ENCODE results near the gene DCBLD1.

DCBLD1 gene

DNA sequence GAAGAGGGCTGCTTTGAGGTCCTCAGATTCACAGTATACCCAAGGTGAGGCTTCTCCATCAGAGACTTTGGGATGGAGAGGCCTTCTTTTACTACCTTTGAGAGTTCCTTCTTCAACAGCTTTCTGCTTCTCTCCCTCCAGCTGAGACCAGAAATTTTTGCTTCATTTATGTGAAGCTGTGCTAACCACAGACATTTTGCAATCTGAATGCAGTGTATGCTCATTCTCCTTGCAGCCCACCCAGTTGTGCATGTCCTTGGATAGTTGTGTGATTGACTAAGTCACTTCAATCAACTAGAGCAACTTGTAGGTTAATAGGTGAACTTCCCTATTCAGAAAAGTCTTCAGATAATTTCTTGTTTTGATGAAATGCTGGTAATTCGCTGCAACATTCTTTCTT, 20.1 kb downstream of the DCBLD1 start:
- no peak overlapping the region for H3K27ac ChIP-seq
- TF ChIP-seq, protein P1, sequence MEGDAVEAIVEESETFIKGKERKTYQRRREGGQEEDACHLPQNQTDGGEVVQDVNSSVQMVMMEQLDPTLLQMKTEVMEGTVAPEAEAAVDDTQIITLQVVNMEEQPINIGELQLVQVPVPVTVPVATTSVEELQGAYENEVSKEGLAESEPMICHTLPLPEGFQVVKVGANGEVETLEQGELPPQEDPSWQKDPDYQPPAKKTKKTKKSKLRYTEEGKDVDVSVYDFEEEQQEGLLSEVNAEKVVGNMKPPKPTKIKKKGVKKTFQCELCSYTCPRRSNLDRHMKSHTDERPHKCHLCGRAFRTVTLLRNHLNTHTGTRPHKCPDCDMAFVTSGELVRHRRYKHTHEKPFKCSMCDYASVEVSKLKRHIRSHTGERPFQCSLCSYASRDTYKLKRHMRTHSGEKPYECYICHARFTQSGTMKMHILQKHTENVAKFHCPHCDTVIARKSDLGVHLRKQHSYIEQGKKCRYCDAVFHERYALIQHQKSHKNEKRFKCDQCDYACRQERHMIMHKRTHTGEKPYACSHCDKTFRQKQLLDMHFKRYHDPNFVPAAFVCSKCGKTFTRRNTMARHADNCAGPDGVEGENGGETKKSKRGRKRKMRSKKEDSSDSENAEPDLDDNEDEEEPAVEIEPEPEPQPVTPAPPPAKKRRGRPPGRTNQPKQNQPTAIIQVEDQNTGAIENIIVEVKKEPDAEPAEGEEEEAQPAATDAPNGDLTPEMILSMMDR (conservative IDR thresholded peaks at IDR 0.05) = no peak
- TF ChIP-seq ZFX (IDR thresholded peaks at IDR 0.05) = no peak

DNA sequence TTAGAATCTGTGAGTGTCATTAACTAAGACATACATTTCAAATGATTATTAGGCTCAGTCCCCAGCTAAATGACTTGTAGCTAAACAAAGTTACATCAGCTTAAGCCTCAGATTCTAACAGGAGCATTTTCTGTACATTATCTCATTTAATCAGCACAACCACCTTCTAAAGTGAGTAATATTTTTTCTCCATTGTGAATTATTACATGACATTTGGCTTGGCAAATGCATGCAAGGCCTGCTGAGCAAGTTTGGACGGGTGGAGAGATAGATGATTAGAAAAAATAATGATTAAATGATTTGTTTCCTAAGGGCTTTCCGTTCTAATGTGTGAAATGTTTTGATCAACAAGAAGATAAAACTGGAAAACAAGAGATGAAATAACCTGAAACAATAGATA, 20.7 kb downstream of the DCBLD1 start:
- H3K27ac ChIP-seq = no peak overlapping the region
- TF ChIP-seq, protein P1 (conservative IDR thresholded peaks at IDR 0.05) = no peak
- TF ChIP-seq ZFX (IDR thresholded peaks at IDR 0.05) = no peak

DNA sequence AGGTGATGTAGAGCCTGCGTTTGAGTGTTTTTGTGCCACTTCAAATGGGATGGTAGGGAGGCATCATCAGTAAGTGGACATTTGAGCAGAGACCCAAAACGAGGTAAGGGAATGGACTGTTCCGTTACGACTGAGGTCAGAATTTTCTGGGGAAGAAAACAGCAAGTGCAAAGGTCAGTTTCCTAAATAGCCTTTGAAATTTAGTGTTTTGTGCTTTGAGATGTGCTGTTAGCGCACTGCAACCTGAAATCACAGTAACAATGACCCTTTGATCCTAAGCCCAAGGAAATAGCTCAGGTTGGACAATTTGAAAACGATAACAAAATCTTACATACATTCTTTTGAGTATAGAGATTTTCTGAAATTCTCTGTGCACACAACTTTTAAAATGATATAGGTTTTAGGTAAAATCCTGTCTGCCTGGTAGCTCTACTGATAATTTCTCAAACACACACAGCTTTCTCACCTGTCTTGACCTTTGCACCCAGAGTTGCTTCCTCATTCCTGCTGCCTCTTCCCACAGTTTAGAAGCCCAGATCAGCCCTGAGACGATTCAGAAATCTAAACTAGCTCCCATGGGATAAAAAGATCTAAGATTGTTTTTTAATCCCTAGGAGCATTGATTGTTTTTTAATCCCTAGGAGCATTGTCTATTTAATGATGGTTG, 22.1 kb downstream of the DCBLD1 start:
- H3K27ac ChIP-seq = no peak overlapping the region
- TF ChIP-seq, protein P1 (conservative IDR thresholded peaks at IDR 0.05) = no peak
- no peak for TF ChIP-seq ZFX (IDR thresholded peaks at IDR 0.05)

DNA sequence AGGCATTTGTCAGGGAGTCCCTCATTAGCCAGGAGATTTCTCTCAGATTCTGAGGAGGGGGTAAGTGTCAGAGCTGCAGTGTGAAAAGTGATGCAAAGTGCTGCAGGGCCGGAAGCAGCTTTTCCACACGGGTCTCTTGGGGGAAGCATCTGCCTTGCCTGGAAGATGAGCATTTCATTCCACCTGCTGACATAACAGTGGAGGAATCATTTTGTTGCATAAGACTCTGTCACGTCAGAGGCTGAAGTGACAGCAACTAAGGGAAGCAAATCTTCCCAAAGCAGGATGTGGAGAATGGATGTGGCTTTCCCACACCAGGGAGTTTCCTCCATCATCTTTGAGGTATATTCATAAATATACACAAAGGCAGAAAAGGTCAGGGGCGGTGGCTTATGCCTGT, 22.8 kb downstream of the DCBLD1 start:
- no peak overlapping the region for H3K27ac ChIP-seq

DNA sequence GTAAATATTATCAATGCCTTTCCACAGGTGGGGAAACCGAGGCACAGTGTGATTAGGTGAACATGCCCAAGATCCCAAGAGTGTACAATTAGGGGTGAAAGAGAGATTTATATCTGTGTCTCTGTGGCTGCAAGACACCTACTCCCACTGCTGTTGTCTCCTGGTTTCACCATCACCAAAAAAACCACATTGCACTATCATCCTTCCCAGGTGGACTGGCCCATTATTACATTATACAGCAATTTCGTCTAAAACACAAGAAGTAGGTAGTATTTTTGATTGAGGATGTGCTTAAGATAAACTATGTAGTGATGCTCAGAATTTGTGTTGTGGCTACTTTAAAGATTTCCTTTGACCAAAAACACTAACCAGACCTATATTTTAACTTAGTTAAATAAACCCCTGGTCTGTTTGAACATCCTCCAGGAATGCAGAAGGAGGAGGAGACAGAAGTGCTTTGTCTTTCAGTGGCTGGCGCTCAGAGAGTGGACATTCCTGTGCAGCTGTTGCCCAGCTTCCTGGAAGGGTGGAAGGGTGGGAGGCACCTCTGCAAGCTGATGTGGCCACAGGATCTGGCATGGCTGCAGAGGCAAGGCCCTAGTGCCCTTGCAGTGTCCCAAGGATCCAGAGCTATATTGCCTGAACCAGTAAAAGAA, 23.8 kb downstream of the DCBLD1 start:
- H3K27ac ChIP-seq = no peak overlapping the region

More for the DNA sequence above, 22.8 kb downstream of the DCBLD1 start:
- no peak for TF ChIP-seq ZFX (IDR thresholded peaks at IDR 0.05)
- TF ChIP-seq, protein P1 (conservative IDR thresholded peaks at IDR 0.05) = no peak

DNA sequence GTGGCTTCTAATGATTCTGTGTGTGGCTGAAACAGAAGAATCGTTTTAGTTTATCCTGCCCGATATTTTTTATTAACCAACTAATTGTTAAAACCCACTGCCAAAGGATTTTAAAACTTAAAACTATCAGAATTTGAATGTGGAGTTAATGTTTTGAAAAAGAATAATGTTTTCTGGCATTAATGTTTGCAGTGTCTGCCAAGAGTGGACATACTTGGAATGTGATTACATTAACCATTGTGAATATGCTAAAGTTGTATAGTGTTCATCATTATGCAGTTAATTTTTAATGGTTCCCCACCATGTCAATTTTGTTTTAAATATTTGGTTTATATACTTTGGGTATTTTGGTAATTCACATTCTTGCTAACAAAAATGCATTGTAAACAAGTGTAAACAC, 24.4 kb downstream of the DCBLD1 start:
- TF ChIP-seq, protein P1 (conservative IDR thresholded peaks at IDR 0.05) = no peak
- TF ChIP-seq ZFX (IDR thresholded peaks at IDR 0.05) = no peak
- no peak overlapping the region for H3K27ac ChIP-seq

More for the DNA sequence above, 23.8 kb downstream of the DCBLD1 start:
- TF ChIP-seq, protein P1 (conservative IDR thresholded peaks at IDR 0.05) = no peak
- TF ChIP-seq ZFX (IDR thresholded peaks at IDR 0.05) = no peak

DNA sequence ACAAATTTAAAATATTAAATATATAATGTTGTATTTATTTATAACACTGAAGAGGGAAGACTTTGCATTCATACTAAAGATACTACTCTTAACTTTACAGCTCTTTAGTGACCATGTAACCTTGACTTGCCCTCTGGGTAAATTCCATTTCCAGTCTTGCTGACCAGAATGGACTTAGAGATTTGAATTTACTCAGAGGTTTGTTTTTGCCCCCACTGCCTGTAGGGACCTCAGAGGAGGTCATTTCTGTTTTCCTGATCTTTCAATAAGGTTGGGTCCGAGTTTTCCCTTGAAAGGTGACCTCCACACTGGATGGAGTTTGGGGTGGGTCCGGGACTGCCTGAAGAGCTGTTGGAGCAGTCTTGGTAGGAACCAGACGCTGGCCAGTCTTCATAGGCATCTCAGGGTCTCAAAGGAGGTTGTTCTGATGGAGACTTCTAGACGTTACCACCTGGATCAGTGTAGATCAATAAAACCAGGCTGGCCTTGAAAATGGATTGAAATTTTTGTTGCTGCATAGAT, 26.0 kb downstream of the DCBLD1 start:
- TF ChIP-seq, protein P1 (conservative IDR thresholded peaks at IDR 0.05) = no peak
- no peak for TF ChIP-seq ZFX (IDR thresholded peaks at IDR 0.05)
- H3K27ac ChIP-seq = no peak overlapping the region

All from C4-2B (cell line).